Astrocyte (in vitro differentiated cells and primary cell): ENCODE measurements around the gene SLC38A9.

Source experiments
- EZH2 ChIP-seq: IDR thresholded peaks from 2 replicates; pipeline ENCODE4 v1.6.1; 2012; ENCODE audit warnings: mild to moderate bottlenecking, low read length, inconsistent platforms; ENCODE audit not compliant: insufficient read depth
- TF ChIP-seq, protein P1 (sequence below): IDR thresholded peaks from 2 replicates; pipeline ENCODE4 v1.5.1; 2011; ENCODE audit warnings: low read depth, mild to moderate bottlenecking, inconsistent platforms, low read length, moderate library complexity; ENCODE audit not compliant: insufficient read depth

DNA sequence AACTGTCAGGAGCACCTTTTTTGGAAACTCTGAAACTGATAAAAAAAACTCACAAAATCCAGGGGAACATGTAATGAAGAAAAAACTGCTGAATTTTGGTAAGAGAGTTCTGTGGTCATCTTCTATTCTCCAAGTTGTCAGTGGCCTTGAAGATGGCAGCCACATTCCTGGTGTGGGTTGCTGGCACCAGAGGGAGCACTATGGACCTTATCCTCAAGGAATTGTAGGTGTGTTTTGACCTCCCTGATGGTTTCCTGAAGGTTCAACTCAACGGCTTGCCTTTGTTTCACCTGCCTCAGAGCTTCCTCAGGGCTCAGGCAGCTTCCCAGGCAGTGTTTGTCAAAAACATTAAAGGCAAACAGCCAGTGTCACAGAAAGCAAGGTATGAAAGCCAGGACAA is 2.2 kb upstream of the SLC38A9 start:
- TF ChIP-seq, protein P1, sequence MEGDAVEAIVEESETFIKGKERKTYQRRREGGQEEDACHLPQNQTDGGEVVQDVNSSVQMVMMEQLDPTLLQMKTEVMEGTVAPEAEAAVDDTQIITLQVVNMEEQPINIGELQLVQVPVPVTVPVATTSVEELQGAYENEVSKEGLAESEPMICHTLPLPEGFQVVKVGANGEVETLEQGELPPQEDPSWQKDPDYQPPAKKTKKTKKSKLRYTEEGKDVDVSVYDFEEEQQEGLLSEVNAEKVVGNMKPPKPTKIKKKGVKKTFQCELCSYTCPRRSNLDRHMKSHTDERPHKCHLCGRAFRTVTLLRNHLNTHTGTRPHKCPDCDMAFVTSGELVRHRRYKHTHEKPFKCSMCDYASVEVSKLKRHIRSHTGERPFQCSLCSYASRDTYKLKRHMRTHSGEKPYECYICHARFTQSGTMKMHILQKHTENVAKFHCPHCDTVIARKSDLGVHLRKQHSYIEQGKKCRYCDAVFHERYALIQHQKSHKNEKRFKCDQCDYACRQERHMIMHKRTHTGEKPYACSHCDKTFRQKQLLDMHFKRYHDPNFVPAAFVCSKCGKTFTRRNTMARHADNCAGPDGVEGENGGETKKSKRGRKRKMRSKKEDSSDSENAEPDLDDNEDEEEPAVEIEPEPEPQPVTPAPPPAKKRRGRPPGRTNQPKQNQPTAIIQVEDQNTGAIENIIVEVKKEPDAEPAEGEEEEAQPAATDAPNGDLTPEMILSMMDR: no peak
- no peak for TF ChIP-seq EZH2
